A549 treated with DMSO at 1 μM for 4 hours (cell line): ENCODE results near the gene HS6ST3. TPM values are rescaled to one million over a fixed set of nuclear protein-coding genes. Genes with fewer than 3 reads are reported as not detected.

Experiments used
- total RNA-seq: library from RNA; stranded (reverse); fragments of 200-300 nt; extraction: Qiagen RNA extraction; gene quantifications from 5 replicates; pipeline ENCODE4 v1.2.3, GENCODE V29; 2022; ENCODE audit warnings: low read depth

The HS6ST3 gene
- not detected in 5 replicates for total RNA-seq

GRCh38 chr13:96089749-96090239 is at the start of gene HS6ST3:
HS6ST3 (plus strand) TSS chr13:96090107.

GRCh38 chr13:96053003-96053703 is 36.8 kb upstream of the HS6ST3 start, which contains the start of gene UGGT2:
UGGT2 (minus strand) TSS chr13:96053401; CDS start chr13:96053312, 89 bp downstream.

Other genes starting within 250 kb of the HS6ST3 start
- 8.5 to 10.7 TPM (median 10.3 TPM) in 5 replicates for gene UGGT2, start 36.7 kb upstream of the HS6ST3 start, total RNA-seq